DND-41 (cell line): ENCODE measurements around the gene ALDH1L1.

Experiments used
- ATAC-seq: fragments of 200-7000 bp; cut with Tn5 transposase; 3 replicates; pipeline ENCODE4 v1.9.1; 2021; ENCODE audit warnings: low read depth; ENCODE audit not compliant: insufficient read depth
- DNase-seq: peaks from one replicate; pipeline ENCODE4 v3.0.0-alpha.2; 2020
- H2AFZ ChIP-seq: 2 replicates; pipeline ENCODE4 v1.6.0; 2012; ENCODE audit warnings: low read depth, low read length
- H3K27ac ChIP-seq: 2 replicates; pipeline ENCODE4 v1.5.1; 2012; ENCODE audit warnings: low read length, inconsistent platforms
- H3K27me3 ChIP-seq: fragments of 200-600 bp; sonication (generic); 2 replicates; pipeline ENCODE4 v1.6.0; 2012; ENCODE audit warnings: low read length, mild to moderate bottlenecking, inconsistent platforms; ENCODE audit not compliant: insufficient read depth, poor library complexity
- H3K36me3 ChIP-seq: 2 replicates; pipeline ENCODE4 v1.5.1; 2012; ENCODE audit warnings: low read length, inconsistent platforms; ENCODE audit not compliant: insufficient read depth
- H3K4me1 ChIP-seq: 2 replicates; pipeline ENCODE4 v1.5.1; 2012; ENCODE audit warnings: mild to moderate bottlenecking, low read length; ENCODE audit not compliant: insufficient read depth
- H3K4me2 ChIP-seq: 2 replicates; pipeline ENCODE4 v1.6.0; 2012; ENCODE audit warnings: mild to moderate bottlenecking, moderate library complexity, low read length, inconsistent platforms; ENCODE audit not compliant: insufficient read depth
- H3K4me3 ChIP-seq, 2 experiments: fragments of 200-600 bp in 1 of 2; shearing (Covaris generic) in 1 of 2; 2 replicates each; pipeline ENCODE4 v1.5.1; 2012 to 2016; ENCODE audit warnings: inconsistent platforms in 2 of 2, low read length in 2 of 2, mild to moderate bottlenecking in 2 of 2, low read depth in 1 of 2, moderate library complexity in 1 of 2
- H3K79me2 ChIP-seq: 2 replicates; pipeline ENCODE4 v1.6.0; 2012; ENCODE audit warnings: low read length, inconsistent platforms; ENCODE audit not compliant: insufficient read depth
- H3K9ac ChIP-seq: 2 replicates; pipeline ENCODE4 v1.6.0; 2012; ENCODE audit warnings: low read depth, mild to moderate bottlenecking, inconsistent platforms, low read length, moderate library complexity
- H3K9me3 ChIP-seq: 2 replicates; pipeline ENCODE4 v1.5.1; 2012; ENCODE audit warnings: low read length, moderate library complexity, mild to moderate bottlenecking, inconsistent platforms; ENCODE audit not compliant: insufficient read depth, severe bottlenecking
- H4K20me1 ChIP-seq: 2 replicates; pipeline ENCODE4 v1.6.0; 2012; ENCODE audit warnings: low read length; ENCODE audit not compliant: insufficient read depth
- CTCF ChIP-seq: IDR thresholded peaks from 2 replicates; pipeline ENCODE4 v1.5.1; 2012; ENCODE audit warnings: borderline replicate concordance, low read length, moderate library complexity, mild to moderate bottlenecking; ENCODE audit not compliant: poor library complexity, severe bottlenecking; ENCODE audit errors: extremely low read depth
- EZH2 ChIP-seq: IDR thresholded peaks from 3 replicates; pipeline ENCODE4 v1.6.1; 2012; ENCODE audit warnings: borderline replicate concordance, low read depth, mild to moderate bottlenecking, moderate library complexity, low read length, inconsistent platforms; ENCODE audit not compliant: severe bottlenecking

Gene ALDH1L1

GRCh38 chr3:126108676-126109050 lies 71.7 kb downstream of the ALDH1L1 start:
- no peak for TF ChIP-seq CTCF
- no peak for TF ChIP-seq EZH2
- no peak for ATAC-seq
- no peak for DNase-seq

GRCh38 chr3:126107957-126108675 lies 72.3 kb downstream of the ALDH1L1 start:
- TF ChIP-seq CTCF: no peak
- TF ChIP-seq EZH2: no peak
- no peaks in the 10 kb centered on the region for H4K20me1 ChIP-seq
- ATAC-seq (no peak), DNase-seq (no peak)
- no peaks in the 10 kb centered on the region for H3K79me2 ChIP-seq
- no peak overlapping the region for H3K27ac ChIP-seq
- no peaks in the 10 kb centered on the region for H3K4me1 ChIP-seq
- H2AFZ ChIP-seq: no peak overlapping the region
- no peaks in the 10 kb centered on the region for H3K9me3 ChIP-seq
- H3K27me3 ChIP-seq: no peaks in the 10 kb centered on the region
- no peak overlapping the region for H3K4me2 ChIP-seq
- no peaks in the 10 kb centered on the region for H3K36me3 ChIP-seq
- H3K4me3 ChIP-seq: no peak overlapping the region
- no peak overlapping the region for H3K9ac ChIP-seq

More at GRCh38 chr3:126108676-126109050, 71.7 kb downstream of the ALDH1L1 start:
- H3K36me3 ChIP-seq: no peaks in the 10 kb centered on the region
- H3K9ac ChIP-seq: no peak overlapping the region
- H3K9me3 ChIP-seq: no peaks in the 10 kb centered on the region
- no peaks in the 10 kb centered on the region for H4K20me1 ChIP-seq
- no peaks in the 10 kb centered on the region for H3K79me2 ChIP-seq
- no peak overlapping the region for H3K4me3 ChIP-seq
- H3K4me1 ChIP-seq: no peaks in the 10 kb centered on the region
- H3K4me2 ChIP-seq: no peak overlapping the region
- no peak overlapping the region for H2AFZ ChIP-seq
- H3K27me3 ChIP-seq: no peaks in the 10 kb centered on the region
- no peak overlapping the region for H3K27ac ChIP-seq

GRCh38 chr3:126107203-126107939 lies 73.0 kb downstream of the ALDH1L1 start:
- Histone ChIP-seq H2AFZ (no peak overlapping the region), H3K9ac (no peak overlapping the region), H3K4me3 (no peak overlapping the region), H3K27ac (no peak overlapping the region), H3K9me3 (no peaks in the 10 kb centered on the region), H3K4me2 (no peak overlapping the region), H3K79me2 (no peaks in the 10 kb centered on the region), H4K20me1 (no peaks in the 10 kb centered on the region), H3K36me3 (no peaks in the 10 kb centered on the region), H3K27me3 (no peaks in the 10 kb centered on the region), H3K4me1 (no peaks in the 10 kb centered on the region)
- DNase-seq (no peak), ATAC-seq (no peak)
- no peak for TF ChIP-seq CTCF
